HFFc6 (cell line): ENCODE results near the gene JAKMIP1. TPM values are rescaled to one million over a fixed set of nuclear protein-coding genes. Genes with fewer than 3 reads are reported as not detected.

Source experiments
- DNase-seq: peaks from one replicate; pipeline ENCODE4 v3.0.0-alpha.2; 2018
- H3K27ac Mint-ChIP-seq: 2 replicates; pipeline ENCODE4 v1.8.0; 2020; ENCODE audit warnings: mild to moderate bottlenecking, mixed read lengths
- H3K27me3 Mint-ChIP-seq: 2 replicates; pipeline ENCODE4 v1.8.0; 2021; ENCODE audit warnings: mild to moderate bottlenecking, moderate library complexity, mixed read lengths; ENCODE audit not compliant: insufficient read depth
- H3K36me3 Mint-ChIP-seq: 2 replicates; pipeline ENCODE4 v1.8.0; 2021; ENCODE audit warnings: low read depth, mixed read lengths
- H3K4me1 Mint-ChIP-seq: 2 replicates; pipeline ENCODE4 v1.8.0; 2020; ENCODE audit warnings: low read depth, mixed read lengths
- H3K4me3 Mint-ChIP-seq: 2 replicates; pipeline ENCODE4 v1.8.0; 2020; ENCODE audit warnings: mild to moderate bottlenecking, moderate library complexity, mixed read lengths
- H3K9me3 Mint-ChIP-seq: 2 replicates; pipeline ENCODE4 v1.8.0; 2020; ENCODE audit warnings: mild to moderate bottlenecking, mixed read lengths
- total RNA-seq, 6 experiments: library from RNA; stranded (reverse); fragmentation: NEBNext Ultra II Directional; extraction: Animal tissue kit (Norgen Biotek cat#: 25700); gene quantifications; 2 replicates in 1 of 6; 3 replicates in 5 of 6; pipeline ENCODE4 v1.2.3, GENCODE V29; 2021
- TF ChIP-seq, protein P1 (sequence below): fragments of 200-600 bp; sonication (generic); IDR thresholded peaks from 2 replicates; pipeline ENCODE4 v1.5.0; 2021; ENCODE audit warnings: antibody characterized with exemption, mild to moderate bottlenecking

JAKMIP1 gene
- total RNA-seq, 6 experiments from 2014 or later, result not detected

DNA sequence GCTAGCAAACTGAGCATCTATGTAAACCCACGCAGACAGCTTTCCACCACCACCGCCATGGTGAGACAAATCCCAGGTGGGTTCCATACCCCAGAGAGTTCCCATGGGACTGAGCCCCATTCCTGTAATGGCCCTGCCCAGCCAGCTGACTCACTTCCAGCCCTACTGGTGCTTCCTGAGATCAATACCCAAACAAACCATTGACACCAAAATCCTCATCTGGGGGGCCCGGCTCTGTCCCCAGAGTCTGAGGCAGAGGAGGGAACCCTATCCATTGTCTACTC, 30.1 kb upstream of the JAKMIP1 start:
- Mint-ChIP-seq H3K27me3 (peaks cover 7% of the 10 kb centered on the region; the same call in 1 of the 2 replicates), H3K4me1 (no peaks in the 10 kb centered on the region), H3K4me3 (no peak overlapping the region), H3K9me3 (no peaks in the 10 kb centered on the region), H3K27ac (no peak overlapping the region), H3K36me3 (no peaks in the 10 kb centered on the region)
- no peak for DNase-seq
- TF ChIP-seq, protein P1, sequence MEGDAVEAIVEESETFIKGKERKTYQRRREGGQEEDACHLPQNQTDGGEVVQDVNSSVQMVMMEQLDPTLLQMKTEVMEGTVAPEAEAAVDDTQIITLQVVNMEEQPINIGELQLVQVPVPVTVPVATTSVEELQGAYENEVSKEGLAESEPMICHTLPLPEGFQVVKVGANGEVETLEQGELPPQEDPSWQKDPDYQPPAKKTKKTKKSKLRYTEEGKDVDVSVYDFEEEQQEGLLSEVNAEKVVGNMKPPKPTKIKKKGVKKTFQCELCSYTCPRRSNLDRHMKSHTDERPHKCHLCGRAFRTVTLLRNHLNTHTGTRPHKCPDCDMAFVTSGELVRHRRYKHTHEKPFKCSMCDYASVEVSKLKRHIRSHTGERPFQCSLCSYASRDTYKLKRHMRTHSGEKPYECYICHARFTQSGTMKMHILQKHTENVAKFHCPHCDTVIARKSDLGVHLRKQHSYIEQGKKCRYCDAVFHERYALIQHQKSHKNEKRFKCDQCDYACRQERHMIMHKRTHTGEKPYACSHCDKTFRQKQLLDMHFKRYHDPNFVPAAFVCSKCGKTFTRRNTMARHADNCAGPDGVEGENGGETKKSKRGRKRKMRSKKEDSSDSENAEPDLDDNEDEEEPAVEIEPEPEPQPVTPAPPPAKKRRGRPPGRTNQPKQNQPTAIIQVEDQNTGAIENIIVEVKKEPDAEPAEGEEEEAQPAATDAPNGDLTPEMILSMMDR, result no peak

GRCh38 chr4:6229671-6230501, 29.5 kb upstream of the JAKMIP1 start:
- Mint-ChIP-seq H3K9me3 (no peaks in the 10 kb centered on the region), H3K4me1 (no peaks in the 10 kb centered on the region), H3K36me3 (no peaks in the 10 kb centered on the region), H3K27me3 (peaks cover 7% of the 10 kb centered on the region; the same call in 1 of the 2 replicates), H3K27ac (no peak overlapping the region), H3K4me3 (no peak overlapping the region)
- DNase-seq, result no peak
- TF ChIP-seq, protein P1, result no peak

- TF ChIP-seq, protein P1, result no peak
- H3K4me1 Mint-ChIP-seq, result no peaks in the 10 kb centered on the region
- no peaks in the 10 kb centered on the region for H3K36me3 Mint-ChIP-seq
- H3K9me3 Mint-ChIP-seq, result no peaks in the 10 kb centered on the region
- peaks cover 4% of the 10 kb centered on the region; the same call in 1 of the 2 replicates for H3K27me3 Mint-ChIP-seq
- no peak overlapping the region for H3K4me3 Mint-ChIP-seq
- DNase-seq, result no peak
- no peak overlapping the region for H3K27ac Mint-ChIP-seq
Measured at GRCh38 chr4:6229095-6229494, 28.7 kb upstream of the JAKMIP1 start.

- Mint-ChIP-seq H3K36me3 (no peaks in the 10 kb centered on the region), H3K27ac (no peak overlapping the region), H3K9me3 (no peaks in the 10 kb centered on the region), H3K27me3 (peaks cover 4% of the 10 kb centered on the region; the same call in 1 of the 2 replicates), H3K4me1 (no peaks in the 10 kb centered on the region), H3K4me3 (no peak overlapping the region)
- DNase-seq, result no peak
- TF ChIP-seq, protein P1, result no peak
Measured at GRCh38 chr4:6228158-6229067, 28.1 kb upstream of the JAKMIP1 start.

DNA sequence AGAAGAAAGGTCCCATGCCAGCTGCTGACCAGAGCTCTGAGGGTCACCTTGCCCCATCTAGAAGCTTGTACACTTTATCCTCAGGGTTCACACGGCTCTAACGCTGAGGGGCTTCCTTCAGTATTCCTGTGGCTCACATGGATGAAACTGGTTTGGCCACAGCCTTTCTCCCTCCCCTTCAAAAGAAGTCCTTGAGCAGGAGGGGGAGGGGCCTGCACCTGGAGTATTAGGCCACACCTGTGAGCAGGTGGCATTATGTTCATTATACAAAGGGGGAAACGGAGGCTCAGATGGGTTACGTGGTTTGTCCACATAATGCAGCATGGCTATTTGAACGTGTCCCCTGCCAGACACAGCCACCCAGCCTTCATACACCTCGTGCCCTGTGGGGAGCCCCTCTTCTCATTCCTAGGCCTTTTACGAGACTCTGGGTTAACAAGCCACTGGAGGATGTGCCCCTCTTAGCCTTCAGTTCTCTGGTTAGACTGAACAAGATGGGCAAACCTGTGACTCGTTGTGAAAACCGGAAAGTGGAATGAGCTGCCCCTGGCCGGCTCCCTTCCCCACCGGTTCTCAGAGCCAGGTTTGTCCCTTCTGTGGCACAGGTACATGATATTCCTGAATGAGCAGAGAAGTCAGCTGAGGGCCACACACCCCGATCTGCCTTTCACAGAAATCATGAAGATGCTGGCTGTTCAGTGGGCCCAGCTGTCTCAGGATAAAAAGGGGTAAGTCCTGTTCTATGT, 27.2 kb upstream of the JAKMIP1 start:
- Mint-ChIP-seq H3K9me3 (peaks cover 6% of the 10 kb centered on the region), H3K4me3 (no peak overlapping the region), H3K4me1 (no peaks in the 10 kb centered on the region), H3K27me3 (peaks cover 4% of the 10 kb centered on the region; the same call in 1 of the 2 replicates), H3K36me3 (no peaks in the 10 kb centered on the region), H3K27ac (no peak overlapping the region)
- TF ChIP-seq, protein P1, result no peak
- DNase-seq, result no peak
